ENCODE data around the gene ZNF75A. TPM values are rescaled to one million over a fixed set of nuclear protein-coding genes. Genes with fewer than 3 reads are reported as not detected.

Gene ZNF75A
- polyA plus RNA-seq, 3 donors: 2.3 to 10.2 (median 2.8) TPM

- peaks cover 0 to 4% of the 10 kb centered on the region in 2 donors for H3K9me3 ChIP-seq (replicated peaks in 1 of 2; ENCODE audit: control insufficient read depth in 1 of 2, insufficient read depth in 1 of 2, low read length in 2 of 2)
- TF ChIP-seq, protein P1, sequence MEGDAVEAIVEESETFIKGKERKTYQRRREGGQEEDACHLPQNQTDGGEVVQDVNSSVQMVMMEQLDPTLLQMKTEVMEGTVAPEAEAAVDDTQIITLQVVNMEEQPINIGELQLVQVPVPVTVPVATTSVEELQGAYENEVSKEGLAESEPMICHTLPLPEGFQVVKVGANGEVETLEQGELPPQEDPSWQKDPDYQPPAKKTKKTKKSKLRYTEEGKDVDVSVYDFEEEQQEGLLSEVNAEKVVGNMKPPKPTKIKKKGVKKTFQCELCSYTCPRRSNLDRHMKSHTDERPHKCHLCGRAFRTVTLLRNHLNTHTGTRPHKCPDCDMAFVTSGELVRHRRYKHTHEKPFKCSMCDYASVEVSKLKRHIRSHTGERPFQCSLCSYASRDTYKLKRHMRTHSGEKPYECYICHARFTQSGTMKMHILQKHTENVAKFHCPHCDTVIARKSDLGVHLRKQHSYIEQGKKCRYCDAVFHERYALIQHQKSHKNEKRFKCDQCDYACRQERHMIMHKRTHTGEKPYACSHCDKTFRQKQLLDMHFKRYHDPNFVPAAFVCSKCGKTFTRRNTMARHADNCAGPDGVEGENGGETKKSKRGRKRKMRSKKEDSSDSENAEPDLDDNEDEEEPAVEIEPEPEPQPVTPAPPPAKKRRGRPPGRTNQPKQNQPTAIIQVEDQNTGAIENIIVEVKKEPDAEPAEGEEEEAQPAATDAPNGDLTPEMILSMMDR (IDR thresholded peaks at IDR 0.05): no peak
- peaks cover 17% of the 10 kb centered on the region for H4K20me1 ChIP-seq (ENCODE audit: insufficient read depth, low read length)
- WGBS (ENCODE audit: insufficient coverage): 83% methylated on average over 2 of the region's 8 CpGs
- H3K27ac ChIP-seq (ENCODE audit: low read depth in 1 of 2, low read length in 2 of 2): peak overlapping the region; percentile 90 to 98
- Mint-ChIP-seq H3K27me3 (ENCODE audit: low read depth in 3 of 3) (peaks cover 0 to 3% (median 0%) of the 10 kb centered on the region in 3 donors), H3K9me3 (peaks cover 2 to 14% (median 4%) of the 10 kb centered on the region in 7 donors), H3K4me1 (peaks cover 92% of the 10 kb centered on the region), H3K27ac (peak overlapping the region; percentile 95 to 99 (median 98)), H3K4me3 (peak overlapping the region; percentile 39 to 79), H3K36me3 (peaks cover 1 to 16% of the 10 kb centered on the region in 2 donors)
- peak; percentile 59 to 77 (median 73) for DNase-seq
- H3K4me3 ChIP-seq (replicated peaks in 1 of 3; ENCODE audit: low read depth in 2 of 3, low read length in 3 of 3): peak overlapping the region in 1 of 3 experiments; percentile 98
- no peak overlapping the region for H2AFZ ChIP-seq (ENCODE audit: insufficient read depth, low read depth, low read length, poor library complexity, severe bottlenecking)
- peak overlapping the region; percentile 52 for H3K9ac ChIP-seq (ENCODE audit: insufficient read depth, low read length, poor library complexity, severe bottlenecking)
- H3K79me2 ChIP-seq (ENCODE audit: insufficient read depth, low read length): peaks cover 40% of the 10 kb centered on the region
- peaks cover 0 to 3% of the 10 kb centered on the region in 2 donors for H3K36me3 ChIP-seq (replicated peaks in 1 of 2; ENCODE audit: control insufficient read depth in 1 of 2, insufficient read depth in 2 of 2, low read length in 2 of 2)
- intact Hi-C loops (cut with micrococcal nuclease): loop anchor here (2.0 to 5.0 kb wide), 2 partner anchors 25 to 197 kb away; partner anchors contain the start of gene ZNF200 (in 1 of the 2)
- peak overlapping the region; percentile 88 for H3K4me2 ChIP-seq (replicated peaks; ENCODE audit: extremely low read depth, low read length, poor library complexity, severe bottlenecking)
- peaks cover 77 to 88% of the 10 kb centered on the region in 2 donors for H3K4me1 ChIP-seq (ENCODE audit: control insufficient read depth in 1 of 2, insufficient read depth in 2 of 2, low read length in 2 of 2)
- no peaks in the 10 kb centered on the region for H3K27me3 ChIP-seq (ENCODE audit: control insufficient read depth in 2 of 2, insufficient read depth in 2 of 2, low read length in 2 of 2)
Measured at GRCh38 chr16:3259836-3260235, 45.5 kb upstream of the ZNF75A start.

DNA sequence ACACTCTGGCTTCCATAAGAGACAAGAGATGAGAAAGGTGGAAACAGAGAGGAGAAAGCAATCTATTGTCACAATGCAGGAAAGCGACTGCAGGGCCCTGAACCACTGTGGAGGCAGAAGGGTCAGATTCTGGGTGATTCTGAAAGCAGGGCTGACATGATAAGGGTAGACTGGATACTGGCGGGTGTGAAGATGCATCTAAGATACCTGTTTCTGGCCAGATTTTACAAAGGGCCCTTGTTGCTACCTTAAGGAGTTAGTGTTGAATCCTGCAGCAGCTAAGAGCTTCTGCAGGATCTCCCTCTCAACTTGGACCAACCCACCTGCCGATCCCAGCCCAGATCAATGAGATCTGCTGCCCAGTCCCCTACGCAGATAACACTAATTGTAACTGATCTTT lies 42.8 kb upstream of the ZNF75A start:
- Histone ChIP-seq H4K20me1 (ENCODE audit: insufficient read depth, low read length) (peaks cover 24% of the 10 kb centered on the region), H3K9me3 (replicated peaks in 1 of 2; ENCODE audit: control insufficient read depth in 1 of 2, insufficient read depth in 1 of 2, low read length in 2 of 2) (peaks cover 6 to 16% of the 10 kb centered on the region in 2 donors), H3K27ac (ENCODE audit: low read depth in 1 of 2, low read length in 2 of 2) (peak overlapping the region; percentile 99 to 100), H2AFZ (ENCODE audit: insufficient read depth, low read depth, low read length, poor library complexity, severe bottlenecking) (no peak overlapping the region), H3K4me1 (ENCODE audit: control insufficient read depth in 1 of 2, insufficient read depth in 2 of 2, low read length in 2 of 2) (peaks cover 73 to 82% of the 10 kb centered on the region in 2 donors), H3K27me3 (ENCODE audit: control insufficient read depth in 2 of 2, insufficient read depth in 2 of 2, low read length in 2 of 2) (no peaks in the 10 kb centered on the region), H3K36me3 (replicated peaks in 1 of 2; ENCODE audit: control insufficient read depth in 1 of 2, insufficient read depth in 2 of 2, low read length in 2 of 2) (peaks cover 10 to 14% of the 10 kb centered on the region in 2 donors), H3K4me2 (replicated peaks; ENCODE audit: extremely low read depth, low read length, poor library complexity, severe bottlenecking) (no peak overlapping the region), H3K4me3 (replicated peaks in 1 of 3; ENCODE audit: low read depth in 2 of 3, low read length in 3 of 3) (peak overlapping the region in 1 of 3 experiments; percentile 81), H3K79me2 (ENCODE audit: insufficient read depth, low read length) (peaks cover 40% of the 10 kb centered on the region), H3K9ac (ENCODE audit: insufficient read depth, low read length, poor library complexity, severe bottlenecking) (no peak overlapping the region)
- DNase-seq: no peak
- H3K36me3 Mint-ChIP-seq: peaks cover 12 to 23% of the 10 kb centered on the region in 2 donors
- peaks cover 0 to 6% (median 0%) of the 10 kb centered on the region in 3 donors for H3K27me3 Mint-ChIP-seq (ENCODE audit: low read depth in 3 of 3)
- H3K4me1 Mint-ChIP-seq: peaks cover 83% of the 10 kb centered on the region
- H3K4me3 Mint-ChIP-seq: peak overlapping the region in 1 of 2 donors; percentile 39
- TF ChIP-seq, protein P1 (IDR thresholded peaks at IDR 0.05): no peak
- H3K27ac Mint-ChIP-seq: peak overlapping the region; percentile 96 to 100 (median 98)
- intact Hi-C loops (cut with micrococcal nuclease): loop anchor here in 1 of 2 donors (5.0 kb wide), 1 partner anchor 195 kb away; no protein-coding TSS in a partner anchor
- 100% methylated on average over 2 of the region's 4 CpGs for WGBS (ENCODE audit: insufficient coverage)
- peaks cover 2 to 35% (median 12%) of the 10 kb centered on the region in 7 donors for H3K9me3 Mint-ChIP-seq

All from CD14-positive monocyte (primary cell).